UCSD-AML1 (cell line): Measurements from ENCODE around the gene PAM.
"Not testable (repeated sequence)": the region's sequence is repeated elsewhere in the genome, so short reads cannot be mapped to it uniquely, and the experiment has no call there.

Experiments
- DNase-seq: peaks from one replicate; lab custom pipeline; 2025; ENCODE audit not compliant: unreplicated experiment; lab: John Stamatoyannopoulos, UW

Gene PAM

GRCh38 chr5:102981957-102982635 is 227.0 kb downstream of the PAM start:
- no peak for DNase-seq

DNA sequence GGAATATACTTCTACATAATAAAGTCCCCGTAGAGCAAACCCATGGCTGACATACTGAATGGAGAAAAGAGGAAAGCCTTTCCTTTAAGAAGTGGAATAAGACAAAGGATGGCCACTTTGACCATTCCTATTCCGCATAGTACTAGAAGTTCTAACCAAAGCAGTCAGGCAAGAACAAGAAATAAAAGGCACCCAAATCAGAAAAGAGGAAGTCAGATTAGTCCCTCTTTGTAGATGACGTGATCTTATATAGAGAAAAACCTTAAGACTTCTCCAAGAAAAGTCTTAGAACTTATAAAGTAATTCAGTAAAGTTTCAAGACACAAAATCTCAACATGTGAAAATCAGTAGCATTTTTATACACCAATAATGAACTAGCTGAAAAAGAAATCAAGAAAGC is 231.0 kb downstream of the PAM start:
- no peak for DNase-seq

DNA sequence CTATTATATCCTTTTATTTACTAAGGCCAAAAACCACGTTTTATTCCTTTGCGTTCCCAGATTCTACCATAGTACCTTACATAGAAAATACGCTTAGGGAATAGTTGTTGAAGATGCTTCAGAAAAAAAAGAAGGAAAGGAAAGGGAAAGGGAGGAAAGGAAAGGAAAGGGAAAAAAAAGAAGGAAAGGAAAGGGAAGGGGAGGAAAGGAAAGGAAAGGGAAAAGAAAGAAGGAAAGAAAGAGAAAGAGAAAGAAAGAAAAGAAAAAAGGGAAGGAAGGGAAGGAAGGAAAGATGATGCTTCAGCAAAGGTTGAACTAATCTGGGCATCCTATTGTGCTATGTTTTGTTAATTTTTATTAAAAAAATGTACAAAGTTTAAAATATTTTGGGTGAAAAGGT is 233.4 kb downstream of the PAM start:
- no peak for DNase-seq

- DNase-seq = no peak
Measured at GRCh38 chr5:102991802-102992201, 236.7 kb downstream of the PAM start.

DNA sequence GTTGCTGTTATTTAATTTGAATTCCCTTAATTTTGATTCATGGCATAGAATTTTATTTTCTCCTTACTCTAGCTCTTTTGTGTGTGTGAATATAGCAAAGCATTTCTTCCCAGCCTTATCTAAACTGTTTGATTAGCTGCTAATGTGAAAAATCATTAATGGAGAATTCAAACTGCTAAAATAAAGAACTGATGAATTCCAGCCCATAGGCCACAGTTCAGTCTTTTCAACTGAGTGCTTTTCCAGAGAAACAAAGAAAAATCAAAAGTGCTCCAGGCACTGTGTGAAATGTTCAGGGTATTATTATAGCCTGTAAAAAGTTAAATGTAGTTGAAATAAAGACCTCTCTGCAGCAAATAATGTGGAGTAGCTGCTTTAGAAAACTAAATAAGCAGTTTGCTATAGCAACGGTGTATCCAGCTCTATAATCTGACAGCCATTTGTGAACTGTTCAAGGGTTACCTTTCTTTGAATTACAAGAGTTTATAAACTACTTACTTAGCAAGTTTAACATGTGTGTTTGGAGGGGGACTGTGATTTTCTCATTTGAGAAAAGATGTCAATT is 241.0 kb downstream of the PAM start:
- DNase-seq = no peak

DNA sequence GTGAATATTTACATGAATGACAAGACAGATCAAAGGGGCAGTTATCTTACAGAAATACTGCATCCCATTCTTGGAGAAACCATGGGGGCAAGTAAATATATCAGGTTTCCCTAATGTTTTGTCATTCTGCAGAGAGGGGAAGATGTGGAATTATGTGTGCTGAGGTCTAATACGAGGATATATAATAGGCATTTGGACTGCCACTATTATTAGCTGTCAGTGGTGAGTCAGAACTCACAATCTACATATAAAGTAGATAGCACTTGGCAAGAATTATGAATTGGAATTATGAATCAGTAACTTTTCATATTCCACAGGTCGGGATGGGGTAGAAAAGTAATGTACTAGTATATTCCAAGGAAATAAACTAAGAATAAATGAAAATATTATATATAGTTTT is 243.1 kb downstream of the PAM start:
- DNase-seq = no peak

GRCh38 chr5:102999191-102999590 is 244.1 kb downstream of the PAM start:
- peak; percentile 4 for DNase-seq

- not testable (repeated sequence) for DNase-seq
Measured at GRCh38 chr5:102999621-103000020, 244.5 kb downstream of the PAM start.

DNA sequence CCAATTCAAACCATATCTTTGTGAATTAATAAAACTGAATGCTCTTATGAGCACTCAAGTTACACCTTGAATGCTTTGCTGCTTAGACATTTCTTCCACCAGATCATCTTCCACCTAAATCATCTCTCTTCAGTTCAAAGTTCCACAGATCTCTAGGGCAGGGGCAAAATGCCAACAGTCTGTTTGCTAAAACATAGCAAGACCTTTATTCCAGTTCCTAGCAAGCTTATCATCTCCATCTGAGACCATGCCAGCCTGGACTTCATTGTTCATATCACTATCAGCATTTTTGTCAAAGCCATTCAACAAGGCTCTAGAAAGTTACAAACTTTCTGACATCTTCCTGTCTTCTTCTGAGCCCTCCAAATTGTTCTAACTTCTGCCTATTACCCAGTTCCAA is 245.0 kb downstream of the PAM start:
- no peak for DNase-seq

- DNase-seq = no peak
Measured at GRCh38 chr5:103003872-103004271, 248.8 kb downstream of the PAM start.

- no peak for DNase-seq
Measured at GRCh38 chr5:103005276-103005675, 250.2 kb downstream of the PAM start.

GRCh38 chr5:103006921-103007320 is 251.8 kb downstream of the PAM start:
- no peak for DNase-seq

- no peak for DNase-seq
Measured at GRCh38 chr5:103010168-103010567, 255.1 kb downstream of the PAM start.

DNA sequence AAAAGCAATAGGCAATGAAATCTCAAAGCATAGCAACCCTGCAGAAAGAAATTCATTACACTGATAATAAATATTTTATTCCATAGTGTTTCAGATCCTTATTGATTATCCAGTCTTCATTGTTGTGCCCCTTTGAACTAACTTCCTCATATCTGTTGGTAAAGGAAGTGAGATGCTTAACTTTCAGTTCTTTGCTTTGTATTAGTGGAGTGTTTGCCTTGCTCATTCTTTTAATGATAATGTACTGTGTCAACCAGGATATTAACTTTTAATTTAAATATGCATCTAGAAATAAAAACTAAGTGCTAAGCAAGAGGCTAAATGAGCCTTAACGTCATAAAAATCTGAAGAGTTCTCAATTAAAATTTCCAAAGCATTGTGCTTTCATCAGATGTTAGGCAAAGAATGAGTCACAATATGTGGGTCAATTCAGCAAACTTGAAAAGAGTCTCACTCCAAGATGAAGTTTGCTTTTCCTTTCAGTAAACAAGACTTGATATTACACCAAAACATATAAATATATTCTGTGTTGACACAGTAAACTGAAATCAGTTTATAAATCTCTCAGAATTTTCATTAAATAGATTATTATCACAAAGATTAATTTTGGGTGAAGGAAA is 258.9 kb downstream of the PAM start:
- no peak for DNase-seq

GRCh38 chr5:103014983-103015382 is 259.9 kb downstream of the PAM start:
- no peak for DNase-seq

GRCh38 chr5:103016167-103016566 is 261.1 kb downstream of the PAM start:
- DNase-seq = no peak

DNA sequence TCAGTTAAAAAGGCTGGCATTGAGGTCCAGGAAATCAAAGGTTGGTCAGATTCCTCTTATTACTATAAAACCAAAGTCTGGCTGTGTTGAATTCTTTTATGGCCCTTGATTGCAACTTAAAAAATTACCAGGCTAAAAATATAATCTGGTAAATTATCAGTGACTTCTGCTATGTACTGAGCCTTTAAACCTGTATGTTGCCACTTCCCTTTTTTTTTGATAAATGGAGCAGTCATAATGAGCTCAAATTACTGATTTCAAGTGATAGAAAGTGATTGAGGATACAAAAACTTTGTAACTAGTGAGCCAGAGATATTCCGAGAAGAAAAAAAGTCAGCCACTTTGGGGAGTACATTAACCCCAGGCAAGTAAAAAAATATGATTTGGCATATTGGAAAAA is 264.7 kb downstream of the PAM start:
- DNase-seq = no peak

GRCh38 chr5:103021314-103021713 is 266.2 kb downstream of the PAM start:
- DNase-seq = peak; percentile 17

- DNase-seq = no peak
Measured at GRCh38 chr5:103027267-103027666, 272.2 kb downstream of the PAM start.

- no peak for DNase-seq
Measured at GRCh38 chr5:103031607-103032006, 276.5 kb downstream of the PAM start.

DNA sequence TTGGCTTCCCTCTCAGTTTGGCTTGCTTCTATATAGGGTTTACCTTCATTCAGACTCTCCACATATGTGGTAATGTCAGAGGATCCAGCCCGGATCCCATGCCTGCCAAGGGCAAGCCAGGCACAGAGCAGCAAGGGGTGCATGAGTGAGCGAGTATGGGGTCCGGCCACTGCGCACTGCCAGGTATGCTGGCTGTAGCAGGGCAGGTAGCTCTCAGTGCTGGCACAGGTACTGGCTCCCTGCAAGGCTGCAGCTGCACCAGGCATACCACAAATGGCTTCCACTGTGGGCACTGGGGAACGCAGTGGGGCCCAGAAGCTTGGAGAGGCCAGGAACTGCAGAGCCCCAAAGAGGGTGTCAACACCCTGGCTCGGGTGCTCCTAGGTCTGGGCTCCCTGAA is 278.6 kb downstream of the PAM start:
- DNase-seq = peak; percentile 8

- DNase-seq = peak; percentile 8
Measured at GRCh38 chr5:103034662-103035392, 279.7 kb downstream of the PAM start.
